Hippocampal formation (tissue), 2 donors: ENCODE measurements around the gene TK1.

Source experiments
- DNase-seq, 2 donors: peaks; one replicate each; lab custom pipeline; 2025; lab: John Stamatoyannopoulos, UW

The TK1 gene

DNA sequence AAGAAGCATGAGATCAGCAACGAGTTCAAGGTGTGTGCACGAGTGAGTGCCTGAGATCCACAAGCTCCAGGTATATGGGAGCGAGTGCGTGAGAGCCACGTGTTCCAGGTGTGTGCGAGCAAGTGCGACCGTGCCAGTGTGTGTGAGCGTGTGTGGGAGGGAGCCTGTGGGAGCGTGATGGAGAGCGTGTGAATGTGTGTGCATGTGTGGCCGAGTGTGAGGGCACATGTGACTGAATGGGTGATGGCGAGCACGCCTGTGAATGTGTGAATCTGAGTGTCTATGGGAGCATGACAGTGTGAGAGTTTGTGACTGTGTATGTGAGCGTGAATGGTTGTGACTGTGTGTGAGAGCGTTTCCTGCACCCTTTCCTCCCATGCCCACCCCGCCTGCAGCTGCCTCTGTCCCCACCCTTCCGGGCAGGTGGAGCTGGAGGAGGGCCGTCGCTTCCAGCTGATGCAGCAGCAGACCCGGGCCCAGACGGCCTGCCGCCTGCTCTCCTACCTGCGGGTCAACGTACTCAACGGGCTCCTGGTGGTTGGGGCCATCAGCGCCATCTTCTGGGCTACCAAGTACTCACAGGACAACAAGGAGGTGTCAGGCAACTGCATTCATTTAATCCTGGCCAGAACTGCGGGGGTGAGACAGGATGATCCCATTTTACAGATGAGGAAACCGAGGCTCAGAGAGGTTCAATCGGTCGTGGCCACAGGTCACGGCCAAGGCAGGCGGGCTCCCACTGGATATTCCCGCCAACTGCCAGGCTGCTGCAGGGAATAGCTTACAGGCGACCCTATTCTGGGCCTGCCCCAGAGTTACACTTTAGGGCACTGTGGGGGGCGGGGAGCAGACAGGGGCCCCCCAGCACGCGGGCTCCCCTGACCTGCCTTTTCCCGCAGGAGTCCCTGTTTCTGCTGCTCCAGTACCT lies 52.6 kb downstream of the TK1 start:
- no peak for DNase-seq

DNA sequence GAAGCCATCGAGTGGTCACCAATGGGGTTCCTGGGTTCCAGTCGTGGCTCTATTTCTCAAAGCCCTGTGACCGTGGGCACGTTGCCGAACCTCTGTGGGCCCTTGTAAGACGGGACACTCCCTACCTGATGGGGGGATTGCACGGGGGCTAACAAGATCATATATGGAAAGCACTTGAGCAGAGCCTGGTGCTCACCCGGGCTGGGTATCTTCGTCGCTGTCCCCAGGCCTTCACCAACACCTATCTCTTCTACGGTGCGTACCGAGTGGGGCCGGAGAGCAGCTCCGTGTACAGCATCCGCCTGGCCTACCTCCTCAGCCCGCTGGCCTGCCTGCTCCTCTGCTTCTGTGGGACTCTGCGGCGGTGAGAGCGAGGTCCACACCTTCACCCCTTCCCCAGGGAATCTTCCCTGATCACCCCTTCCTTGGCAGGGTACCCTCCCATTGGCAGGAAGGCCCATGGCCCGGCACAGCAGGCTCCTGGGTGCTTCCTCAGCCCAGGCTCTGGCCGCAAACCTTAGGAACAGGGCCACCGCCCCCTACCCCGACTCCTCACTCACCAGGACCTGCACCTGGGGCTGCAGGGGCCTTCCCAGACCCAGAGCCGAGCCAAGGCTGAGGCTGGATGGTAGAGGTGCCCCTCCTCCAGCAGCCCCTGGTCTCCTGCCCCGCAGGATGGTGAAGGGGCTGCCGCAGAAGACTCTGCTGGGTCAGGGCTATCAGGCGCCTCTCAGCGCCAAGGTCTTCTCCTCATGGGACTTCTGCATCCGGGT lies 53.5 kb downstream of the TK1 start:
- no peak for DNase-seq

DNA sequence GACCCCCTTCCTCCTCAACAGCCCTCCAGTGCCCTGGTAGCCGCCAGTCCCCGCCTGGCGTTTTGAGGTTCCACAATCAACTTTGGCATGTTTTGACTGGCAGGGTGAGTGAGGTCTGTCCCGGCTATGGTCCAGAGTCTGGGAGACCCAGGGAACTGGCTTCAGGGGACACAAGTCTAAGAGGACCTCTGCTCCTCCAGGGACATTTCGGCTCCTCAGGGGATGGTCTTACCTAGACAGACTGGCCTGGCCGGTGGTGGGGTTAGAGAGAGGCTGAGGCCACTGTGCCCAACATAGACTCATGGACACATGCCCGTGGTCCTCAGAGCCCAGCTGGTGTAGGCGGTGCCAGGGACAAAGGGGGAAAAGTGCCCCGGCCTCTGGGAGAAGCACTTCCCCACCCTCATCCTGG lies 54.1 kb downstream of the TK1 start:
- DNase-seq, result no peak

DNA sequence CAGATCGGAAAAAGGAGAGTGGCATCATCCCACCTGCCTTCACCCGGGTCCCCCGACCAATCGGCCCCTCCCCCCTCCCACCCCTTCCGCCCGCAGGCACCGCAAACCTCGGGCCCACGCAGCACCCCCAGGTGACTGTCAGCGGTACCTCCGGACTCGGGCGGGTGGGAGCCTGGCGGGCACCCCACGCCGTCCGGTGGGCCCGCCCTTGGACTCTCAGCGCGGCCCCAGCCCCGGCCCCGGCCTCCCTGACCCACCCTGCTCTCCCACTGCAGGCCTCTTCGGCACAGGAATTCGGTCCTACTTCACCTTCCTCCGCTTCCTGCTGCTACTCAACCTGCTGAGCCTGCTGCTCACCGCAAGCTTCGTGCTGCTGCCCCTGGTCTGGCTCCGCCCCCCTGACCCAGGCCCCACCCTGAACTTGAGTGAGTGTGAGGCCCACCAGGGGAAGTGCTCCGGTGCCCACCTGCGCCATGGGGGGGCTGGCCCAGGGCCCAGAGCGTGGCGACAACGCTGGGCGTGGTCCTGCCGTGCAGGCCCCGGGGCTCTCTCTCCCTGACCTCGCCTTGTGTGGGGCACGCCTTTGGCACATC lies 54.7 kb downstream of the TK1 start:
- no peak for DNase-seq

DNA sequence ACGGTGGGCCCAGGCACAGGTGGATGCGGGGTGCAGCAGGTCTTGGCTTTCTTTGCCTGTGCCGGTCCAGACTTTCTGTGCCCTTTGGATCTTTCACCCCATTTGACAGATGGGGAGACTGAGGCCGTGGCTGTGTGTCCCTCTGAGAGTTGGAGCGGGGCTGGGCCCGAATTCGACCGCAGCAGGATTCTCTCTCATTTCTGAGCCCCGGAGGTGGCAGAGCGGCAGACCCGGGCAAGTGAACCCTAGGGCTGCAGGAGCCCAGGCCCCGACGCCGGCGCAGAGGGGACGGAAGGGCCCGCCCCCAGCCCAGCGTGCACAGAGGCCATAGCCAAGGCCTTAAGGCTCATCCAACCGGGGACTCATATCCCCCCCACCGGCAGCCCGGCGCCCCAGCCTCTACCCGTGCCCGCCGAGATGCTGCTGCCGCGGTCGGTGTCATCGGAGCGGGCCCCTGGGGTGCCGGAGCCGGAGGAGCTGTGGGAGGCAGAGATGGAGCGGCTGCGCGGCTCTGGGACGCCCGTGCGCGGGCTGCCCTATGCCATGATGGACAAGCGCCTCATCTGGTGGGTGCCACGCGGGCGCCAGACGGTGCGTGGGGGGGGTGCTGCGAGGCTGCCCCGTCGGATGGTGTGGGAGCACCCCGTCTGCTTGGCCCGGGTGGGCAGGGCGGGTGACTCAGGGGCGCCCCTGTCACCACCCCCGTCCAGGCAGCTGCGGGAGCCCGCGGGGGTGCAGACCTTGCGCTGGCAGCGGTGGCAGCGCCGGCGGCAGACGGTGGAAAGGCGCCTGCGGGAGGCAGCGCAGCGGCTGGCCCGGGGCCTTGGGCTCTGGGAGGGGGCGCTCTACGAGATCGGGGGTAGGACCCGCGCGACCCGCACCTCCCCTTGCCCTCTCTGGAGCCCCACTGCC lies 55.4 kb downstream of the TK1 start:
- DNase-seq, result no peak

DNA sequence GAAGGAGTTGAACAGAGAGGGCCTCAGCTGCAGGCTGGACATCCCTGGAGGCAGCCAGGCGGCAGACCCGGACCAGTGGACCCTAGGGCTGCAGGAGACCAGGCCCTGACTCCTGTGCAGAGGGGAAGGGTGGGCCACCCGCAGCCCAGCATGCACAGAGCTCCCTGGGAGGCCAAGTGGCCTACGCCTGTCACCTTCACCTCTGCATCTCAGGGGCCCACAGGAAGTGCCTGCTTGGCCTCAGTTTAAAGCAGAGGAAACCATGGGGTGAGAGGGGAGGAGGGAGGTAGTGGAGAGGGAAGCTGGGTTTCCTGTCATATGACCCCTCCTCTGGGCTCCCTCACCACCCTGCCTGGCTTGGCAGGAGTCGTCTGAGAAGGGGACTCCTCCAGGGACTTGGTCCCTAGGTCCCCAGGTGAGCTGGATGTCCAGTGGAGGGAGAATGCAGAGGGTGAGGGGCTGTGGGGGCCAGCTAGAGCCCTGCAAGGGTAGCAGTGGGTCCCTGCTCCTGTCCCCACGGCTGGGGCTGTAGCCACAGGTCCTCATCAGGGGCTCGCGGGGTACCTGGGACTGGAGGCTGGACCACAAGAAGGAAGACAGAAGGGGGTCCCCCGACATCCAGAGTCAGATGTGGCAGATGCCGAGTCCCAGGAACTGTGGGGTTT lies 56.3 kb downstream of the TK1 start, which contains the start of gene TMC8:
Gene TMC8 (plus strand): TSS at position 335 of the 665 bp plus-strand sequence. CDS start 818 bp downstream, outside the sequence.
- no peak for DNase-seq

DNA sequence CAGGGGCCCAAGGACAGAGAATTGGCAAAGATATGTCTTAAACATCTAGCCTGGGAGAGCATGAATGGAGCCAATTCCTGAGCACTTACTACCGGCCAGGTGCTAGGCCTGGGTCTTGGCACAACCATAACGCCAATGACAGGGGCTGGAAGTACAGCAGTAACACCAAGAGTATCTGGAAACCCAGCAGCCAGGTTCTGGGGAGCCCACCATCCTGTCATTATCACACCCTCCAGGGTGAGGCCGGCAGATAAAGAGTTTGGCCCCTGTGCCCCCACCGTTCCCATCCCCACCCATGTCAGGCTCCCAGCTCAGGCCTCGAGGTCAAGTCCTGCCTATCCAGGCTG lies 56.8 kb downstream of the TK1 start:
- DNase-seq, result no peak

DNA sequence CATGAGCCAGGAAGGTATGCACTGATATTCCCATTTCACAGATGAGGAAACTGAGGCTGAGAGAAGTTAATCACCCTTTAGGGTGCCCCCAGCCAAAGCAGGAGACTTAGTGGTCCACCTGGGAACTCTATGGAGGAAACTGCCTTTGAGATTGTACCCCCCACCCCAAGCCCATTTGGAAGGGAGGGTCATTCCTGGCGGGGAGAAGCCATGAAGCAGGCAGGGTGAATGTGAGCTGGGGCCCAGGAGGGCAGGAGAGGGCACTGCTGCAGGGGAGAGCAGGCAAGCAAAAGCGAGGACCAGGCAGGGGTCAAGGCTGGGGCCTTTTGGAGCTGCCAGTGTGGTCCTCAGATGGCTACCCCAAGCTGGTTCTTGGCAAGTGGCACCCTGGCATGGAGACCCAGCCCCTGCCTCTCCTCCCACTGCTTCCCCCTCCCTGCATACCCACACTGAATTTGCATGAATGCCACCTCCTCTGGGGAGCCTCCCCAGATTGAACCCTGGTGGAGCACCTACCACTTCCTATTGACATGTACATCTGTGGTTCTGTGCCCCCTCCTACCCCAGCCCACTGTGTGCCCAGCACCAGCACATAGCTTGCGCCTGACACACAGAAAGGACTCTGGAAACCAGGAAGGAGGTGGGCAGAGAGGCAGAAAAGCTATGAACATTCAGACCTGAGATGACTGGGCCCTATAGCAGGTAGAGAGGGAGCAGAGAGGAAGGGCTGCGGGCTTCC lies 57.3 kb downstream of the TK1 start:
- no peak for DNase-seq

DNA sequence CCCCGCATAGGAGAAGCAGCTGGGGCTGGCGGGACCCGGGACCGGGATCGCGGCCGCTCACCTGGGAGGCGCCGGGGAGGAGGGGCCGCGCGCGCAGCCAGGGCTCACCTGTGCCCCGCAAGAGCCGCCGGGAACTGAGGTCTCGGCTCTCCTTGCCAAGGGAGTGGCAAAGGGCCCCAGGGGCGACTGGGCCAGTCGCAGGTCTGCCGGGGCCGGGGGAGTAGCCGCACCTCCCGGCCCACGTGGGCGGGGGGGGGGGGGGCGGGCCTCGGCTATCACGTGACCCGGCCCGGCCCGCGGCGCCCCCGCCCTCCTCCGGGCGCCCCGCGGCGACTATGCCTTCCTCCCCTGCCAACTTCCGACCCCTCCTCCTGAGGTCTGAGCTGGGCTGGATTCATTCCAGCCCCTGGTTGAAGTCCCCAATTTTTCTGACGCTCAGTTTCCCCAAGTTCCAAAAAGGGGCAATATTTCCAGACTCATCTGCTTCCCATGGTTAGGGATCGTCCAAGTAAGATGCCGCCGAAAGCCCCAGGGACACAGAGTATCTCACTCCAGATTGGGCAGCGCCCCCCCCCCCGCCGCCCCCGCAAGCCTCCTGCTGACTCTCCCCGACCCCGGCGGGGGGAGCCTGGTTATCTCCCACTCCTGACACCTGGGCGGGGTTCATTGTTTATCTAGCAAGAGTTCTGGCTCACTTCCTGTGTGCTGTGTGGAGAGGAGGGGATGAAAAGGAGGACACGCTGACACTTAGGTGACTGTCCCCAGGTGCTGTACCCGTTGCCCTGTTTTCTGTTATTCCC lies 58.1 kb downstream of the TK1 start, which contains the start of gene TMC6:
Gene TMC6 (minus strand): TSS at position 205 of the 800 bp plus-strand sequence. CDS start 1,923 bp downstream, outside the sequence.
- DNase-seq, result peak; percentile 25 to 61

DNA sequence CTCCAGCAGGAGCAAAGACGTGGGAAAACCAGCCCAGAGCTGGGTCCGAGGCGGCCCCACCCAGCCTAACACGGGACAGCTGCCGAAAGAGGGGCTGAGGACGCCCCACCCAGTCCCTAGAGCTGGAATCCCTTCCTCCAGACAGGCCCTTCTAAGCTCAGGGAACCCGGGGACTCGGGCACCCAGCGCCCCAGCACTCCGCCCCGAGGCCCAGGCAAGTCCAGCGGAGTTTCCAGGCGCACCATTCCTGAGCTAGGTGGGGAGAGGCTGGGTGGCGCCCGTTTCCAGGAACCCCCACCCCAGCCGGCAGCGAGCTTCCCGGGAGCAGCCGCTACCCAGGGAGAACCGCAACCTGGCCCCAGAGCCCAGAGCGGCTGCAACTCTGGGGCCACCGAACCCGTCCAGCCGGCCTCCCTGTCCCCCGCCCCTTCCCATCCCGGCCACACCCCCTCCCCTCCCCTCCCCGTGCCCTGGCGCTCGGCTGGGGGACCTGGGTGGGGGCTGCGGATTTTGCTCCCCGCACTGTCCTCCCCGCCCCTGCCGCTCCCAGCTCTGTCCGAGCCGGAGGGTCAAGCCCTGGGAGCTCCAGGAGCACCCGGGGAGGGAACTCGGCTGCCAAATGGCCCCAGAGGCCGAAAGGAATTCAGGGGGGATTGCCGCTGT lies 58.8 kb downstream of the TK1 start:
- DNase-seq, result peak in 1 of 2 donors; percentile 62

DNA sequence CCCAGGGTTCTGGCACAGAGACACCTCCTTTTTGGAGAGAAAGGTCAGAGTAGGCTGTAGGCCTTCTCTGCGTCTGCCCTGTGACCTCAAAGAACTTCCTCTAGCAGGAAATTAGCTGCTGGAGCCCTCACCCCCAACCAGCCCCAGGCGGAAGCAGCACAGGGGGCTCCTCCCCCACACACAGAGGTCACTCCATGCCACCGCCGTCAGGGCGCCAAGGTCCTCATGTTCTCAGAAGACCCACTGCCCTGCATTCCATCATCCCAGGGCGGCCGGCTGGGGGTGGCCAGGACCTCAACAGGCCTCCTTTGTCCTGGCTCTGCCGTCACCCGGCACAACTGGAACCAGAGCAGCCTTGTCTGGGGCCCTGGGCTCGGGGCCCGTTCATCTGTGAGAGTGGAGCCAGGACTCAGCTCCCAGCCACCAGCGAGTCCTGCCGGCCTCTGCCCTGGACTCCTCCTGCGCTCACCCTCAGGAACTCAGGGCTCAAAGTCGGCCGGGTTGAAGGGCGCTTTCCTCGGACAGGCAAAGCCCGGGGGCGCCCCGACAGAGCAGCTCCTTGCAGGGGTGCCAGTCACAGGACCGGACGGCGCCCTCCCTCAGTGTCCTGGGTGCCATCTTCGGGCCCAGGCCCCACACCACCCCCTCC lies 59.5 kb downstream of the TK1 start:
- peak; percentile 85 to 86 for DNase-seq

DNA sequence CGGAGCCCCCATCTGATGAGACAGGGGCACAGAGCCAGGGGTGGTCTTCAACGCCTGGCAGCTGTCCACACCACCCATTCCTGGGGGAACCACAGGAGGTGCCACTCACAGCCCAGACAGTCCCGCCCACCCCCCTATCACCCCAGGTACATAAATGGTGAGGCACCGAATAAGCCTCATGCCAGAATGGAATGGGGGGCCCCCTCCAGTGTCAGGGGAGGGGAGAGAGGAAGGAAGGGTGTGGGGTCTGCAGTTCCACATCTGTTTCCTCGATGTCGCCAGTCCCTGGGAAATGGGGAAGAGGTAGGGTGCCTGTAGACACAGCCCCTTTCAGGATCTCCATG lies 60.0 kb downstream of the TK1 start:
- no peak for DNase-seq

DNA sequence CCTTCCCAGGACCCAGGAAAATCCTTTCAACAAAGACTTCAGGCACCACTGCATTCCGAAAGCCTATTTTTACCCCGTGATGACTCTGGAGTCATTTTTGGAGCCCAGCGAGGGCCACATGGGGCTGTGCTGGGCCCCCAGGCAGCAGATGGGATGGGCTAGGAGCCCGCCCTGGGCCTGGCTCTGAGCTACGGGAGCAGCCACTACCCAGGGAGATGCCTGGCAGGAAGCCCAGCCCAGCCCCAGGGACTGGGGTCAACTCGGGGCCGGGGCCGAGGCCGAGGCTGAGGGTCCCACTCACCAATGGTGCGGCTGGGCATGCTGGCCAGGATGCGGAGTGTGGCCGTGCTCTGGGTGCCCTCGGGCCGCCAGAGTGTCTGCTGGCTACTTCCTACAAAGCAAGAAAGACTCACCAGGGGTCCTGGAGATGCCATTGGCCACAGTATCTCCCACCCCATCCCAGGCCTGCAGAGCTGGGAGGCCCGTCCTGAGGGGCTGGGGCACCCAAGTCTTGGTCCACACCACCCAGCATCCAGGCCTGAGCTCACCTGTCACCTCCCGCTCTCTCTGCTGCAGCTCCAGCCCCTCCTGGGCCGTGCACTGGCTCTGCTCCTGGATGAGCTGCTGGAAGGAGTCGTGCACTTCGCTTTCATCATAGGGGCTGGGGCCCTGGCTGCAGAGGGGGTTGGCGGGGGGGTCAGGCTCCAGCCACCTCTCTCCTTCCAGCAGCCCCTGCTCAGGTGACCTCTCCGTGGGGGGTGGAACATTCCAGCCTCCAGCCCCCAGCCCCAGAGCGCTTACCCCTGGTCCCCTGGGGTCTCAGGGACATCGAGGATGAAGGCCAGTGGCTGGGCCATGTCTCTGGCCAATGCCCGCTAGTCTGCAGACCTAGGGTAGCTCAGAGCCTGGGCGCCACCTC lies 60.6 kb downstream of the TK1 start:
- DNase-seq, result no peak

DNA sequence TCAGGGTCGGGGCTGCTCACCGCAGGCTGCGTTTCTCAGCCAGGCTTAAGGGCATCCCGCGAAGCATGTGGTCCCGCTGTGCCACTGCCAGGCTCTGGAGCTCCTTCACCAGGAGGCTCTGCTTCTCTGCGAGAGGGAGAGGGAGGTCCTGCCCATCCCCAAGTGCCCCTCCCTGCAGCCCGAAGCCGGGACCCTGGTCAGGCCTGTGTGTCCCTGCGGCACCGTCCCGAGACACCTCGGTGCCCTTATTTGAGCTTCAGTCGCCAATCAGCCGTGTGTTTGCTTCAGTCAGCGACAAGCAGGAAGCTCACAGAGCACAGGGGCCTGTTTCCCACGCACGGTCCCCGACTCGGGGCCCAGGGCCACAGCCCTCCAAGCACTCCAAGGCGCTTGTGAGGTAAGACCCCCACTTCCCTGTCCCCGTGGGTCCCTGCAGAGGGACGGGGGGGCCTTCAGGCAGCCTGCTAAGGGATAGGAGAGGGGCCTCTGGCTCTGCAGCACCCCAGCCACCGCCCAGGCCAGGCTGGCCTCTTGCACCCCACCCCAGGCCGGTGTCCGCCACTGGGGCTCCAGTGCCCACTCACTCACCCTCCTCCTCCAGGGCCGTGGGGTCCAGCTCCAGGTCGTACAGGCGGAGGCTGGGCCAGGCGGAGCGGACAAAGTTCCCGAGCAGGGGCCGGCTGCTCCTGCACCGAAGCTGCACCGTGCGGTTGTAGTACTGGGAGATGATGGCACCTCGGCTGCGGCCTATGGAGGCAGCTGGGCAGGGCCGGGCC lies 61.5 kb downstream of the TK1 start:
- no peak for DNase-seq

DNA sequence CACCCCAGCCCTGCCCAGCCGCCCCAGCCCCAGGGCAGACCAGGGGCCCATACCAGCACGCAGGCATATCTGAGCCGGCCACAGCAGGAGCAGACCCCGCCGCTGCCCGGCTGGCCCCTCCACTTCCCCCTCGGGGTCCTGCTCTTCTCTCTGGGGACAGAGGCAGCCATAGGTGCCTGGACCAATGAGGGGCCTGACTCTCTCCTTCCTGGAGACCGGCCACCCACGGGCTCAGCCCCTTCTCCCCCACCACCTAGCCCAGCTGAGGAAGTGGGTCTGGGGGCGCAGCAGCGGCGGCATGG lies 62.1 kb downstream of the TK1 start:
- no peak for DNase-seq
